Ishikawa (cell line): ENCODE results near the gene LHPP.

ENCODE experiments used
- CEBPB ChIP-seq: IDR thresholded peaks from 2 replicates; pipeline ENCODE4 v1.6.1; 2012
- CREB1 ChIP-seq: IDR thresholded peaks from 2 replicates; pipeline ENCODE4 v1.6.1; 2012; ENCODE audit warnings: low read depth
- EGR1 ChIP-seq: IDR thresholded peaks from 2 replicates; pipeline ENCODE4 v1.6.1; 2012
- EP300 ChIP-seq: IDR thresholded peaks from 2 replicates; pipeline ENCODE4 v1.6.1; 2012; ENCODE audit warnings: borderline replicate concordance
- FOXM1 ChIP-seq: IDR thresholded peaks from 2 replicates; pipeline ENCODE4 v1.6.1; 2012; ENCODE audit warnings: low read depth, borderline replicate concordance
- NFIC ChIP-seq: IDR thresholded peaks from 2 replicates; pipeline ENCODE4 v1.6.1; 2012
- RAD21 ChIP-seq: IDR thresholded peaks from 2 replicates; pipeline ENCODE4 v1.6.1; 2012; ENCODE audit warnings: low read depth
- TAF1 ChIP-seq: IDR thresholded peaks from 2 replicates; pipeline ENCODE4 v1.6.1; 2012; ENCODE audit warnings: low read depth, mild to moderate bottlenecking
- TCF12 ChIP-seq: IDR thresholded peaks from 2 replicates; pipeline ENCODE4 v1.6.1; 2012; ENCODE audit warnings: low read depth
- TEAD4 ChIP-seq: IDR thresholded peaks from 2 replicates; pipeline ENCODE4 v1.6.1; 2012
- YY1 ChIP-seq: IDR thresholded peaks from 2 replicates; pipeline ENCODE4 v1.6.1; 2012; ENCODE audit warnings: low read depth
- ZBTB7A ChIP-seq: IDR thresholded peaks from 2 replicates; pipeline ENCODE4 v1.6.1; 2012; ENCODE audit warnings: low read depth
- TF ChIP-seq, protein P1 (sequence below): IDR thresholded peaks from 2 replicates; pipeline ENCODE4 v1.6.1; 2012; ENCODE audit warnings: low read depth, mild to moderate bottlenecking
- TF ChIP-seq, protein P2 (sequence below): IDR thresholded peaks from 2 replicates; pipeline ENCODE4 v1.6.1; 2012
- TF ChIP-seq, protein P3 (sequence below): IDR thresholded peaks from 2 replicates; pipeline ENCODE4 v1.6.1; 2012

LHPP gene

DNA sequence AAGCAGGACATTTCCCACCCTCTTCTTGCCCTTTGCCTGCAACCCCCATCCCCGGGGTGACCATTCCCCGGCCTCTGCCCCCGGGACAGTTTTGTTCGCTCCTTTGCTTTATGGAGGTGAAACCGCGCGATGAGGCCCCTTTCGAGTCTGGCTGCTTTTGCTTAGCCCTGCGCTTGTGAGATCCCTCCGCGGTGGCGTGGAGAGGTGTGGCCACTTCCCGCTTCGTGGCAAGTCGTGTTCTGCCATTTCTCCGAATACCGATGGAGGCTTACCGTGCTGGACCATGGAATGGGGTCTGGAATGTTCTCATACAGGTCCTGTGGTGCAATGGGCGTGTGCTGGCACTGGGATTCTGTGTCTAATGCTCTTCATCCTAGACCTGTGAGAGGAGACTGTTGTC lies 106.7 kb downstream of the LHPP start:
- no peak for TF ChIP-seq TAF1
- no peak for TF ChIP-seq CREB1

DNA sequence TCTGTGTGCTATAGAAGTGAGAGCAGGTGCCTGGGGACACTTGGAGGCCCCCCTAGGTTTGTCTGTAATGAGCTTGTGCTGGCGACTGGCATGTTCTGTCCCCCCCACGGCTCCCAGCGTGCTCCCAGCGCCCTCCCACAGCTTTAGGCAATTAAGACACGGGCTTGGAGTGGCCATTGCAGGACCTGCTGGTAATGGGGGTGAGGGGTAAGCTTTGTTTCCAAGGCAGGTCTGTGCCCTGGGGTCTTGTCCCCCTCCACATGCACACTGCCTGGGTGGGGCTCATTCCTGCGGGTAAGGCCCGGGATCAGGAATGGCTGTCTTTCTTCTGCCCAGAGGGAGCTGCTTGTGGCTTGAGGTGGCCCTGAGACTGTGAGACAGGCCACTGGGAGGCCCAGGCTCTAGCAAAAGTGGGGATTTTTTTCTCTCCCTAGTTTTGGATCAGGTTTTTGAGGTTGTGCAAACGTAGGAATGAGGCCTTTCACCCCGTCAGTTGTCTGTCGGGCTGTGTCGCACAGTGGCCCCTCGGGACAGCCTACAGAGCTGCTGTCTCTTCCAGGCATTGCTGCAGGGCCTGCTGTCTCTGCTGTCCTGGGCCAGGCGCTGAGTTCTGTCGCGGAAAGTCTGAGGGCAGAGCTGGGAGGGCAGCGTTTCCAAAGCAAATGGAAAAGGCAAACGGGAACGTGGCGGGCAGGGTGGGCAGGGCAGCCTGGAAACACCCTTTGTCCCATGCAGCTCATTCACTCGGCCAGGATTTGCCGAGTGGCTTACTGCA lies 107.4 kb downstream of the LHPP start:
- no peak for TF ChIP-seq FOXM1
- no peak for TF ChIP-seq TEAD4
- TF ChIP-seq, protein P1, sequence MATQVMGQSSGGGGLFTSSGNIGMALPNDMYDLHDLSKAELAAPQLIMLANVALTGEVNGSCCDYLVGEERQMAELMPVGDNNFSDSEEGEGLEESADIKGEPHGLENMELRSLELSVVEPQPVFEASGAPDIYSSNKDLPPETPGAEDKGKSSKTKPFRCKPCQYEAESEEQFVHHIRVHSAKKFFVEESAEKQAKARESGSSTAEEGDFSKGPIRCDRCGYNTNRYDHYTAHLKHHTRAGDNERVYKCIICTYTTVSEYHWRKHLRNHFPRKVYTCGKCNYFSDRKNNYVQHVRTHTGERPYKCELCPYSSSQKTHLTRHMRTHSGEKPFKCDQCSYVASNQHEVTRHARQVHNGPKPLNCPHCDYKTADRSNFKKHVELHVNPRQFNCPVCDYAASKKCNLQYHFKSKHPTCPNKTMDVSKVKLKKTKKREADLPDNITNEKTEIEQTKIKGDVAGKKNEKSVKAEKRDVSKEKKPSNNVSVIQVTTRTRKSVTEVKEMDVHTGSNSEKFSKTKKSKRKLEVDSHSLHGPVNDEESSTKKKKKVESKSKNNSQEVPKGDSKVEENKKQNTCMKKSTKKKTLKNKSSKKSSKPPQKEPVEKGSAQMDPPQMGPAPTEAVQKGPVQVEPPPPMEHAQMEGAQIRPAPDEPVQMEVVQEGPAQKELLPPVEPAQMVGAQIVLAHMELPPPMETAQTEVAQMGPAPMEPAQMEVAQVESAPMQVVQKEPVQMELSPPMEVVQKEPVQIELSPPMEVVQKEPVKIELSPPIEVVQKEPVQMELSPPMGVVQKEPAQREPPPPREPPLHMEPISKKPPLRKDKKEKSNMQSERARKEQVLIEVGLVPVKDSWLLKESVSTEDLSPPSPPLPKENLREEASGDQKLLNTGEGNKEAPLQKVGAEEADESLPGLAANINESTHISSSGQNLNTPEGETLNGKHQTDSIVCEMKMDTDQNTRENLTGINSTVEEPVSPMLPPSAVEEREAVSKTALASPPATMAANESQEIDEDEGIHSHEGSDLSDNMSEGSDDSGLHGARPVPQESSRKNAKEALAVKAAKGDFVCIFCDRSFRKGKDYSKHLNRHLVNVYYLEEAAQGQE = no peak
- TF ChIP-seq TAF1 = no peak
- TF ChIP-seq ZBTB7A = no peak
- TF ChIP-seq EP300 = no peak
- no peak for TF ChIP-seq YY1
- no peak for TF ChIP-seq EGR1
- TF ChIP-seq, protein P2, sequence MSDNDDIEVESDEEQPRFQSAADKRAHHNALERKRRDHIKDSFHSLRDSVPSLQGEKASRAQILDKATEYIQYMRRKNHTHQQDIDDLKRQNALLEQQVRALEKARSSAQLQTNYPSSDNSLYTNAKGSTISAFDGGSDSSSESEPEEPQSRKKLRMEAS = no peak
- TF ChIP-seq CREB1 = no peak
- TF ChIP-seq NFIC = no peak
- no peak for TF ChIP-seq CEBPB
- no peak for TF ChIP-seq TCF12
- TF ChIP-seq, protein P3, sequence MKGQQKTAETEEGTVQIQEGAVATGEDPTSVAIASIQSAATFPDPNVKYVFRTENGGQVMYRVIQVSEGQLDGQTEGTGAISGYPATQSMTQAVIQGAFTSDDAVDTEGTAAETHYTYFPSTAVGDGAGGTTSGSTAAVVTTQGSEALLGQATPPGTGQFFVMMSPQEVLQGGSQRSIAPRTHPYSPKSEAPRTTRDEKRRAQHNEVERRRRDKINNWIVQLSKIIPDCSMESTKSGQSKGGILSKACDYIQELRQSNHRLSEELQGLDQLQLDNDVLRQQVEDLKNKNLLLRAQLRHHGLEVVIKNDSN = no peak
- no peak for TF ChIP-seq RAD21

DNA sequence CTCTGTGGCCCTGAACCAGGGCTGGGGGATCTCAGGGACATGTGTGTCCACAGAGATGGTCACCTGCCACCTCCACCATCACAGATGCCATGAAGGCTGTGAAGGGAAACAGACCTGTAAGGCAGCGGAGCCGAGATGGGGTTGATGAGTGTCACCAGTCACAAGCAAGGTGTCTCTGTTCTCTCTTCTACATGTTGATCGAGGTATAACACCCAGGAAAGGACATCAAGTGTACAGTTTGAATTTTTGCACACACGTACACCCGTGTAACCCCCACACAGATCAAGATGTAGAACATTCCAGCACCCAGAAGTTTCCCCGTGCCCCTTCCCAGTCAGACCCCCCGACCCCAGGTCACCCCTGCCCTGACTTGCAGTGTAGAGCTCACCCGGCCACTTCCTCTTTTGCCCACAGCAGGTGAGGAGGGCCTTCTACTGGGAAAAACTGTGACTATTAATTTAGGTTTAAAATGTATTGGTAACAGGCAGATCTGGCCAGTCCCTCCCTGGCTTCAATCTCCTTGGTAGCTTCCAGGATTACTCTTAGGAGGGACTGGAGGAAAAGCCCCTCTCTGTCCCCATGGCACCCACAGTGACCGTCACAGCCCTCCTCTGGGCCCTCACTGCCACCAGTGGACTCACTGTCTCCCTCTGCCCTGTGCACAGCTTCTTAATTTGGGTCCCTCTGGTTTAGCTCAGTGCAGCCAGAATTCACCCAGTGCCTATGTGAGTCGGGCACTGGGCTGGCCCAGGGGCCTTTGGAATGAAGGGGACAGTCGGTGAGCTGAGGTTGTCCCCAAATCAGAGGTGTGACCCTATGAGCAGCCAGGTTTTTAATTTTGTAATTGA lies 108.2 kb downstream of the LHPP start:
- TF ChIP-seq YY1 (no peak), CEBPB (no peak), RAD21 (no peak), EP300 (no peak), CREB1 (no peak), TCF12 (no peak), NFIC (no peak), ZBTB7A (no peak)
- TF ChIP-seq, protein P3 = no peak
- TF ChIP-seq, protein P1 = no peak

DNA sequence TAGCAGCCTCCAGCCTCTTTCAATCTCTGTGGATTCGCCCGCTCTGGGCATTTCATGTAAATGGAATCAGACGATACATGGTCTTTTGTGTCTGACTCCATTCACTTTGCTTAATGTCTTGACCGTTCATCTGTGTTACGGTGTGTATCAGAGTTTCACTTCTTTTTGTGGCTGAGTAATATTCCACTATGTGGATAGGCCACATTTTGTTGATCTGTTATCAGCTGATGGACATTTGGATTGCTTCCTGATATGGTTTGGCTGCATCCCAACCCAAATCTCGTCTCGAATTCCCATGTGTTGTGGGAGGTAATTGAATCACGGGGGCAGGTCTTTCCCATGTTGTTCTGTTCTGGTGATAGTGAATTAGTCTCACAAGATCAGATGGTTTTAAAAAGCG lies 109.0 kb downstream of the LHPP start:
- TF ChIP-seq, protein P1 = no peak
- TF ChIP-seq YY1 (no peak), TAF1 (no peak), EGR1 (no peak), NFIC (no peak), CREB1 (no peak), FOXM1 (no peak), ZBTB7A (no peak), TCF12 (no peak)
- TF ChIP-seq, protein P2 = no peak
- TF ChIP-seq, protein P3 = no peak
